ENCODE results near the gene UBE2S. TPM values are rescaled to one million over a fixed set of nuclear protein-coding genes. Genes with fewer than 3 reads are reported as not detected.

Gene UBE2S
- total and polyA plus RNA-seq, 10 of the 15 experiments (the other 5 are each of a cell fraction or from before 2014, with no cell fraction given) = 2.3 to 640 (median 127) TPM

DNA sequence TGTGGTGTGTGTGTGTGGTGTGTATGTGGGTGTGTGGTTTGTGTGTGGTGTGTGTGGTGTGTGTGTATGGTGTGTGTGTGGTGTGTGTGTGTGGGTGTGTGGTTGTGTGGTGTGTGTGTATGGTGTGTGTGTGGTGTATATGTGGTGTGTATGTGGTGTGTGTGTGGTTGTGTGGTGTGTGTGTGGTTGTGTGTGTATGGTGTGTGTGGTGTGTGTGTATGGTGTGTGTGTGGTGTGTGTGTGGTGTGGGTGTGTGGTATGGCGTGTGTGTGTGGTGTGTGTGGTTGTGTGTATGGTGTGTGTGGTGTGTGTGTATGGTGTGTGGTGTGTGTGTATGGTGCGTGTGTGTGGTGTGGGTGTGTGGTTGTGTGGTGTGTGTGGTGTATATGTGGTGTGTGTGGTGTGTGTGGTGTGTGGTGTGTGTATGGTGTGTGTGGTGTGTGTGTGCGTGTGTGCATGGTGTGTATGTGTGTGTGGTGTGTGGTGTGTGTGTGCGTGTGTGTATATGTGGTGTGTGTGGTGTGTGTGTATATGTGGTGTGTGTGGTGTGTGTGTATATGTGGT is 26.9 kb upstream of the UBE2S start:
- 79% methylated on average over 3 of the region's 4 CpGs for WGBS (ENCODE audit: insufficient coverage, insufficient replicate concordance, low lambda C conversion rate, missing lambda C conversion rate)
- DNase-seq (ENCODE audit: low read depth, low spot score) = no peak
- in situ Hi-C loops (cut with MboI) = no loop called here
- Histone ChIP-seq H3K27ac (ENCODE audit: control insufficient read depth, insufficient read depth) (no peak overlapping the region), H2AFZ (ENCODE audit: control insufficient read depth, low read depth, low read length) (no peak overlapping the region), H3K4me1 (ENCODE audit: control insufficient read depth, insufficient read depth, low read length) (no peaks in the 10 kb centered on the region; the same call in 1 of the 2 replicates), H3K36me3 (ENCODE audit: control insufficient read depth in 2 of 2, insufficient read depth in 2 of 2, low read length in 1 of 2) (no peaks in the 10 kb centered on the region), H4K20me1 (ENCODE audit: control insufficient read depth, insufficient read depth) (no peaks in the 10 kb centered on the region), H3K9ac (ENCODE audit: control insufficient read depth, insufficient read depth, low read length) (no peak overlapping the region), H3K9me3 (replicated peaks; ENCODE audit: control insufficient read depth, insufficient read depth, low read length) (no peaks in the 10 kb centered on the region; the same call in 2 of the 3 replicates), H3K4me2 (ENCODE audit: control insufficient read depth, insufficient read depth) (no peak overlapping the region), H3K4me3 (no peak overlapping the region), H3K27me3 (replicated peaks in 1 of 2; ENCODE audit: control insufficient read depth in 2 of 2, insufficient read depth in 2 of 2, low read length in 1 of 2) (no peaks in the 10 kb centered on the region), H3K79me2 (ENCODE audit: control insufficient read depth, insufficient read depth, low read length) (no peaks in the 10 kb centered on the region)
- ATAC-seq = no peak
- CTCF ChIA-PET = no interaction called here
- no peak for FAIRE-seq
- intact Hi-C loops (cut with micrococcal nuclease; ENCODE audit: unreplicated experiment) = no loop called here
- RAD21 ChIA-PET (ENCODE audit: unreplicated experiment) = no interaction called here
- BruUV-seq (replicated peaks) = no TSS peak
- SMC1A ChIA-PET (ENCODE audit: uncharacterized antibody, unreplicated experiment) = no interaction called here
- POLR2A ChIA-PET = no interaction called here
- TF ChIP-seq RUNX3 (IDR thresholded peaks at IDR 0.05; ENCODE audit: low read length) = peak; percentile 21; the same call in 1 of the 2 replicates
- no peak for TF ChIP-seq POLR2AphosphoS2 (IDR thresholded peaks at IDR 0.05; ENCODE audit: low read depth, low read length)

DNA sequence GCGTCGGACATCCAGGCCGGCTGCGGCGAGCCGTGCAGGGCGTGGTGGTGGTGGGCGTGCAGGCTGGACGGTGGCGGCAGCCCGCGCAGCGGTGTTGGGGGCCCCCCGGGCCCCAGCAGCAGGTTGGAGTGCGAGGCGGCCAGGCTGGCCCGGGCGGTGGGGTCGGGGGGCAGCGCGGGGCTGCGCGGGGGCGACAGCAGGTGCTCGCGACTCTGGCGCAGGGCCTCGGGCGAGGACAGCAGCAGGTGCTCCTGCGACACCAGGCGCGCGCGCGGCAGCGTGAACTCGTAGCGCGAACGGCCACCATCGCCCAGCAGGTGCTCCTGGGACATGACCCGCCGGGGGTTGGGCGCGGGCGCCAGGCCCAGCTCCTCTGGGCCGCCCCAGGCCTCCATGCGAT is 25.7 kb upstream of the UBE2S start:
- H3K4me2 ChIP-seq (ENCODE audit: control insufficient read depth, insufficient read depth) = no peak overlapping the region
- ATAC-seq (no peak), DNase-seq (ENCODE audit: low read depth, low spot score) (no peak), FAIRE-seq (no peak)
- ChIA-PET SMC1A (ENCODE audit: uncharacterized antibody, unreplicated experiment) (no interaction called here), CTCF (no interaction called here), RAD21 (ENCODE audit: unreplicated experiment) (no interaction called here), POLR2A (no interaction called here)
- 82% methylated on average over 16 of the region's 48 CpGs for WGBS (ENCODE audit: insufficient coverage, insufficient replicate concordance, low lambda C conversion rate, missing lambda C conversion rate)
- H4K20me1 ChIP-seq (ENCODE audit: control insufficient read depth, insufficient read depth) = no peaks in the 10 kb centered on the region
- H2AFZ ChIP-seq (ENCODE audit: control insufficient read depth, low read depth, low read length) = no peak overlapping the region
- no peaks in the 10 kb centered on the region; the same call in 2 of the 3 replicates for H3K9me3 ChIP-seq (replicated peaks; ENCODE audit: control insufficient read depth, insufficient read depth, low read length)
- no TSS peak for BruUV-seq (replicated peaks)
- no peak overlapping the region for H3K27ac ChIP-seq (ENCODE audit: control insufficient read depth, insufficient read depth)
- intact Hi-C loops (cut with micrococcal nuclease; ENCODE audit: unreplicated experiment) = no loop called here
- H3K9ac ChIP-seq (ENCODE audit: control insufficient read depth, insufficient read depth, low read length) = no peak overlapping the region
- H3K79me2 ChIP-seq (ENCODE audit: control insufficient read depth, insufficient read depth, low read length) = no peaks in the 10 kb centered on the region
- no peaks in the 10 kb centered on the region for H3K27me3 ChIP-seq (replicated peaks in 1 of 2; ENCODE audit: control insufficient read depth in 2 of 2, insufficient read depth in 2 of 2, low read length in 1 of 2)
- in situ Hi-C loops (cut with MboI) = no loop called here
- H3K36me3 ChIP-seq (ENCODE audit: control insufficient read depth in 2 of 2, insufficient read depth in 2 of 2, low read length in 1 of 2) = no peaks in the 10 kb centered on the region
- H3K4me1 ChIP-seq (ENCODE audit: control insufficient read depth, insufficient read depth, low read length) = no peaks in the 10 kb centered on the region; the same call in 1 of the 2 replicates
- no peak overlapping the region for H3K4me3 ChIP-seq
- no peak for TF ChIP-seq EGR1 (IDR thresholded peaks at IDR 0.05; ENCODE audit: borderline replicate concordance in 1 of 2, low read depth in 2 of 2, low read length in 2 of 2)
- TF ChIP-seq, protein P1, sequence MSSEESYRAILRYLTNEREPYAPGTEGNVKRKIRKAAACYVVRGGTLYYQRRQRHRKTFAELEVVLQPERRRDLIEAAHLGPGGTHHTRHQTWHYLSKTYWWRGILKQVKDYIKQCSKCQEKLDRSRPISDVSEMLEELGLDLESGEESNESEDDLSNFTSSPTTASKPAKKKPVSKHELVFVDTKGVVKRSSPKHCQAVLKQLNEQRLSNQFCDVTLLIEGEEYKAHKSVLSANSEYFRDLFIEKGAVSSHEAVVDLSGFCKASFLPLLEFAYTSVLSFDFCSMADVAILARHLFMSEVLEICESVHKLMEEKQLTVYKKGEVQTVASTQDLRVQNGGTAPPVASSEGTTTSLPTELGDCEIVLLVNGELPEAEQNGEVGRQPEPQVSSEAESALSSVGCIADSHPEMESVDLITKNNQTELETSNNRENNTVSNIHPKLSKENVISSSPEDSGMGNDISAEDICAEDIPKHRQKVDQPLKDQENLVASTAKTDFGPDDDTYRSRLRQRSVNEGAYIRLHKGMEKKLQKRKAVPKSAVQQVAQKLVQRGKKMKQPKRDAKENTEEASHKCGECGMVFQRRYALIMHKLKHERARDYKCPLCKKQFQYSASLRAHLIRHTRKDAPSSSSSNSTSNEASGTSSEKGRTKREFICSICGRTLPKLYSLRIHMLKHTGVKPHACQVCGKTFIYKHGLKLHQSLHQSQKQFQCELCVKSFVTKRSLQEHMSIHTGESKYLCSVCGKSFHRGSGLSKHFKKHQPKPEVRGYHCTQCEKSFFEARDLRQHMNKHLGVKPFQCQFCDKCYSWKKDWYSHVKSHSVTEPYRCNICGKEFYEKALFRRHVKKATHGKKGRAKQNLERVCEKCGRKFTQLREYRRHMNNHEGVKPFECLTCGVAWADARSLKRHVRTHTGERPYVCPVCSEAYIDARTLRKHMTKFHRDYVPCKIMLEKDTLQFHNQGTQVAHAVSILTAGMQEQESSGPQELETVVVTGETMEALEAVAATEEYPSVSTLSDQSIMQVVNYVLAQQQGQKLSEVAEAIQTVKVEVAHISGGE (CRISPR knock-in tag; IDR thresholded peaks at IDR 0.05) = no peak
